ENCODE results near the gene DNAH8. TPM values are rescaled to one million over a fixed set of nuclear protein-coding genes. Genes with fewer than 3 reads are reported as not detected.
"Not testable (repeated sequence)": the region's sequence is repeated elsewhere in the genome, so short reads cannot be mapped to it uniquely, and the experiment has no call there.

DNAH8 gene
- total RNA-seq, 1 experiment from 2014 or later: under 0.01 TPM

- DNase-seq (ENCODE audit: low read depth): no peak
These were observed 36.0 kb downstream of the DNAH8 start for GRCh38 chr6:38750968-38751615.

DNA sequence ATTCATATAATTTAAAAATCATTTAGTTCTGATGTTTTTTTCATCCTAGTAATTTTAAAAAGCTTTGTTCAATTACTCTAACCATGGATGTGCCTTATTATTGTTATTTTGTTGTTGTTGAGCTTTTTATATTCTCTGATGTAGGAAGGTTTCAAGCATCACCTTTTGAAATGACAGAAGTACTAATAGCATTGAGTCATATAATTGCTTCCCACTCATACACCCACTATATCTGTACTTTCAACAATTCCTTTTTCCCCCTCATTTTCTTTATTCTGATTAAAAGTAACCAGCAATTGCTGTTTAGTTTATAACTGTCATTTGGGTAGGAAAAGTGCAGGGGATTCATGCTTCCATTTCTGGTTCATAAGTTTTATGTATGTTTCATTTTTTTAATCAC is 38.6 kb downstream of the DNAH8 start:
- DNase-seq (ENCODE audit: low read depth): no peak

DNA sequence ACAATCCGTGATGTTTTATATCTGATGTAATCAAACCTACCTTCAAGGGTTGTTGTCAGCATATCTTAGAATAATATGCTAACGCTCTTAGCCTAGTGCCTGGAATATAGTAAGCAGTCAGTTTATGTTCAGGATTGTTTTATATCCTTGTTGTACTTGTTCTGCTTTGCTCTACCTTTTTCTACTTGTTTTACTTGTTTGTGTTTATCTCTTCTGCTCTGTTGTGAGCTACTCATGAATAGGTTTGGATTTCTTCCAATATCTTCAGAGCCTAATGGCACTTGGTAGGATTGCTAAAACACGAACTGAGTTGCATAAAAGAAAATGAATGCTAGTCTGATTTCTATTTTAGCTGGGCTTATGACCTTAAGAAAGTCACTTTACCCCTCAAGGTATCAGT is 40.1 kb downstream of the DNAH8 start:
- no peak for DNase-seq (ENCODE audit: low read depth)

GRCh38 chr6:38755874-38756273 is 40.8 kb downstream of the DNAH8 start:
- DNase-seq (ENCODE audit: low read depth): peak; percentile 21

- no peak for DNase-seq (ENCODE audit: low read depth)
These were observed 45.0 kb downstream of the DNAH8 start for GRCh38 chr6:38760097-38760496.

DNA sequence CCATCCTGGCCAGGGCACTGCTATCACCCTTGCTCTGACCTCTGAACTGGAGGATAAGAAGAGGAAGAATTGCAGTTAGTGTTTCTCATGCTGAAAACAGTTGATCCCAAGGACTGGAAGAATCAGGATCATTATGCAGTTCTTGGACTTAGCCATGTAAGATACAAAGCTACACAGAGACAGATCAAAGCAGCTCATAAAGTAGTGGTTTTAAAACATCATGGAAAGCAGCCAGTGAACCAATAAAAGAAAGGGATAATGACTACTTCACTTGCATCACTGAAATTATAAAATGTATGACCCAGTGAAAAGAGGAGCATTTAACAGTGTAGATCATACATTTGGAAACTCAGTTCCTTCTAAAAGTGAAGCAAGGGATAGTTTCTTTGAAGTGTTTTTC is 47.7 kb downstream of the DNAH8 start:
- DNase-seq (ENCODE audit: low read depth): no peak

GRCh38 chr6:38767560-38767959 is 52.4 kb downstream of the DNAH8 start:
- DNase-seq (ENCODE audit: low read depth): no peak

- DNase-seq (ENCODE audit: low read depth): peak; percentile 23
These were observed 58.2 kb downstream of the DNAH8 start for GRCh38 chr6:38773338-38773737.

DNA sequence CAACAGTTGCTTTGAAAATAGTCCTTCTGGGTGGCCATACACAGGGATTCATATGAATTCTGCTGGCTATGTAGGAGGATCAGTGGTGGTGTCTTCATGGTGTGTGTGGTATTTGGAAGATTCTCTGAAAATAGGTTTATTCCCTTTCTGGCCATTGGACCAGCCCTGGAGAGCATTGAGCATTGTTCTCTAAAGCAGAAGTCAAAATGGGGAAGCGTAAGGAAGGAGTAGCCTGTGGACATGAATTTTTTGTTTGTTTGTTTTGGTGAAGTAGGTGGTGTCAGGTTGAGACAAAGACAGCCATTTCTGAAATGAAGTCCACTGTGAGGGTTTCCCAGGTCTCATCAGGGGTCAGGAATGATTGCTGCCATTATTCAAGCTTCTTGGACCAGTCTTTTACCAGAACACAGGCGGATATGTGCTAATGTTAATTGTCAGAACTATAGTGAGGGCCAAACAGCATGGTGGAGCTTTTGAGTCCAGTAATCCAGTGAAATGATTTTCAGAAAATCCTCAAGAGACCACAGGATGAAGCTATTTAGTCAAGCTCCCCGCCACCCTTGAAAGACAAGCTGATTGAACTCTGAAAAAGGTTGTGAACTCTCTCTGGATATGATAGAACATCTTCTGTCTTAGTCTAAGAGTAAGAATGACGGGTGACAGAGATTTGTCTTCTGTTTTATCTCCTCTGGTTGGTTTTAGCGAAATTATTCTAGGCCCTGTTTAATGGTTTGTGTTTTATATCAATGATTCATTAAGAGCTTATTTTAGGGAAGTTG is 60.0 kb downstream of the DNAH8 start:
- DNase-seq (ENCODE audit: low read depth): no peak

DNA sequence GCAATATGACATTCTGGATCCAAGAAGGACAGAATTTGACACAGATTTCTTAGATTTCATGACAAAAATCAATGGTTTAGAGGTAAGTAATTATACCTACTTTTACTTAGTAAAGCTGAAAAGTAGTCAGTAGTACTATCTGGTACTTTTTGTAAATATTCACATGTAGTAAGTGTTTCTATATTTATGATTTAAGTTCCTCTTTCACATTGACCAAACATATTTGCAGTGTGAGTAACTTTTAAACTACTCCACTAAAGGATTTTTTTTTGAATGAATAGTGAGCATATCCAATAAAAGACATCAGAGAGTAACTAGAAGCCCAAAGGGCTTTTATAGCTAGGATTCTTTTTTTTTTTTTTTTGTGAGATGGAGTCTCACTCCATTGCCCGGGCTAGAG is 60.8 kb downstream of the DNAH8 start:
- no peak for DNase-seq (ENCODE audit: low read depth)

DNA sequence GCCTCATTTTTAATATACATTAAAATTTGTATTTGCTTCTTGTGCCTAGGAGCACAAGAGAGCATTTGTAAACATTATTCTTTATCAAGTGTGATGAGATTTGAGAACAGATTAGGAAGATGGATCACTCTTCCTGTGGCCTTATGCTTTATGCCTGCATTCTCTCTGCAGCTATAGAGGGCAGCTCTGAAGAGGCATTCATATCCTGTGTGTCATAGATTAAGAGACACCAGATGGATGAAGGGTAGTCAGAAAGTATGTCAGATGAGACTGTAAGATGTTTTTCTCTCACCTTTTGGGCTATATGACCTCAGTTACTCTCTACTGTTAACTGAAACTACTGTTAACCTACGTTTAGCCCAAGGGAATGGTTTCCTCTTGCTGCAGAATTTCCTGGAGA is 61.4 kb downstream of the DNAH8 start:
- DNase-seq (ENCODE audit: low read depth): peak; percentile 59

GRCh38 chr6:38779310-38780062 is 64.4 kb downstream of the DNAH8 start:
- DNase-seq (ENCODE audit: low read depth): no peak

- DNase-seq (ENCODE audit: low read depth): no peak
These were observed 67.5 kb downstream of the DNAH8 start for GRCh38 chr6:38782616-38783015.

GRCh38 chr6:38783443-38784228 is 68.5 kb downstream of the DNAH8 start:
- DNase-seq (ENCODE audit: low read depth): no peak

- no peak for DNase-seq (ENCODE audit: low read depth)
These were observed 69.6 kb downstream of the DNAH8 start for GRCh38 chr6:38784506-38785235.

DNA sequence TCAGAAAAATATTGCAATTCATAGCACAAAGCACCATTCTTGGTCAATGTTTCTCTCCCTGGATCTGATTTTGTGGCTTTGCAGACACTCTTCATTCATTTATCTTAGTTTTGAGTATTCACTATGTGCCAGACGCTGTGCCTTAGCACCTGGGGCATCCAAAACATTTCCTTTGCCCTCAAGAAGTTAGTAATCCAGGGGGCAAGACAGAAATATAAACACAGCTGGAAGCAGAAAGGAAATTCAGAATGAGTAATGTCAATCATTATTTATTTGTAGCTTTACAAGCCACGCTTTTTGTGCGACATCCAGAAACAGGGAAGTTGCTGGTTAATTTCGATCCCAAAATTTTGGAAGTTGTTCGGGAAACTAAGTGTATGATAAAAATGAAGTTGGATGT is 71.4 kb downstream of the DNAH8 start:
- no peak for DNase-seq (ENCODE audit: low read depth)

- DNase-seq (ENCODE audit: low read depth): no peak
These were observed 74.1 kb downstream of the DNAH8 start for GRCh38 chr6:38789256-38789655.

DNA sequence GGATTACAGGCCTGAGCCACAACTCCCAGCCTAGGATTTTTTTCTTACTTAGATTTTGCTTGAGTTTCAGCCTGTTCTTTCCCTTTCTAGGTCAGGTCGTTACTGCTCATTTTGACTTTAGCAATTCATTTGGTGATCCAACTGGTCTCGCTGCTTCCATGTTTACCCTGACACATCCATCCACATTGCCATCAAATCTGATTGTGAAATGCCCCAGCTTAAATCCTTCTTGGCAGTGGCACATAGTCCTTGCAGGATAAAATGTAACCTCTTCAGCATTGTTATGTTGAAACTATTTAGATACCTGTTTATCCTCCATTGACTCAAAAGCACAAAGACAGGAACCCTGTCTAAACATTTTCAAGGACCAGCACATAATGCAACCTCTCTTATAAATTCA is 77.2 kb downstream of the DNAH8 start:
- no peak for DNase-seq (ENCODE audit: low read depth)

GRCh38 chr6:38794682-38795081 is 79.6 kb downstream of the DNAH8 start:
- DNase-seq (ENCODE audit: low read depth): no peak

GRCh38 chr6:38796006-38796405 is 80.9 kb downstream of the DNAH8 start:
- DNase-seq (ENCODE audit: low read depth): no peak

GRCh38 chr6:38796437-38796836 is 81.3 kb downstream of the DNAH8 start:
- DNase-seq (ENCODE audit: low read depth): not testable (repeated sequence)

Data from Daoy (cell line).